BJ (cell line): ENCODE measurements around the gene CLDN19. TPM values are rescaled to one million over a fixed set of nuclear protein-coding genes. Genes with fewer than 3 reads are reported as not detected.

Source experiments
- CTCF ChIA-PET: fragments of 350-600 bp; formaldehyde crosslinking; extraction: SDS; loops from one replicate; lab custom pipeline; 2021; ENCODE audit warnings: antibody characterized with exemption, inconsistent platforms; lab: Yijun Ruan, JAX
- POLR2A ChIA-PET: fragments of 300-600 bp; sonication (Branson Sonifier 250); formaldehyde crosslinking; extraction: SDS; loops from one replicate; lab custom pipeline; 2021; ENCODE audit warnings: antibody characterized with exemption; lab: Charles Lee
- DNase-seq: peaks from one replicate; pipeline ENCODE4 v3.0.0-alpha.2; 2011; ENCODE audit warnings: low read depth
- H3K27me3 ChIP-seq: 2 replicates; pipeline ENCODE4 v1.6.0; 2011; ENCODE audit warnings: low read length; ENCODE audit not compliant: control insufficient read depth, insufficient read depth
- H3K36me3 ChIP-seq: 2 replicates; pipeline ENCODE4 v1.5.1; 2011; ENCODE audit warnings: low read length; ENCODE audit not compliant: control insufficient read depth, insufficient read depth
- H3K4me3 ChIP-seq: 2 replicates; pipeline ENCODE4 v1.5.1; 2011; ENCODE audit warnings: low read depth, mild to moderate bottlenecking, control low read depth, low read length
- CTCF ChIP-seq: IDR thresholded peaks from 2 replicates; pipeline ENCODE4 v1.5.1; 2011; ENCODE audit warnings: low read depth, mild to moderate bottlenecking, control low read depth, inconsistent platforms, low read length, moderate library complexity; ENCODE audit not compliant: insufficient read depth
- polyA plus RNA-seq: library from polyadenylated mRNA; depleted of rRNA; stranded (reverse); fragments of >200 nt; gene quantifications from 2 replicates; pipeline ENCODE4 v1.2.3, GENCODE V29; 2011

CLDN19 gene
- polyA plus RNA-seq, 1 experiment, result not detected

- CTCF ChIA-PET, result no interaction called here
- no peaks in the 10 kb centered on the region for H3K27me3 ChIP-seq
- no peak for TF ChIP-seq CTCF
- POLR2A ChIA-PET, result no interaction called here
- DNase-seq, result no peak
- H3K36me3 ChIP-seq, result peaks cover 7% of the 10 kb centered on the region
- no peak overlapping the region for H3K4me3 ChIP-seq
These were observed 36.1 kb downstream of the CLDN19 start for GRCh38 chr1:42703888-42704464.

GRCh38 chr1:42700006-42700405, 40.0 kb downstream of the CLDN19 start:
- Histone ChIP-seq H3K27me3 (no peaks in the 10 kb centered on the region), H3K36me3 (peaks cover 12% of the 10 kb centered on the region), H3K4me3 (no peak overlapping the region)
- ChIA-PET POLR2A (no interaction called here), CTCF (no interaction called here)
- TF ChIP-seq CTCF, result no peak
- DNase-seq, result no peak

GRCh38 chr1:42698081-42698813, 41.8 kb downstream of the CLDN19 start:
- CTCF ChIA-PET, result interaction anchor here (0.6 kb wide), 1 partner anchor 40 kb away, joined by 3 read pairs; no protein-coding TSS in a partner anchor
- no peaks in the 10 kb centered on the region for H3K27me3 ChIP-seq
- no peak for DNase-seq
- H3K36me3 ChIP-seq, result peaks cover 11% of the 10 kb centered on the region
- no peak overlapping the region for H3K4me3 ChIP-seq
- TF ChIP-seq CTCF, result no peak
- POLR2A ChIA-PET, result no interaction called here

GRCh38 chr1:42692911-42693310, 47.1 kb downstream of the CLDN19 start:
- no peak for TF ChIP-seq CTCF
- no peak overlapping the region for H3K4me3 ChIP-seq
- CTCF ChIA-PET, result interaction anchor here (0.9 kb wide), 1 partner anchor 56 kb away, joined by 3 read pairs; no protein-coding TSS in a partner anchor
- no peak for DNase-seq
- POLR2A ChIA-PET, result no interaction called here
- H3K36me3 ChIP-seq, result peaks cover 3% of the 10 kb centered on the region
- H3K27me3 ChIP-seq, result no peaks in the 10 kb centered on the region

GRCh38 chr1:42692461-42692860, 47.6 kb downstream of the CLDN19 start:
- DNase-seq, result no peak
- no peaks in the 10 kb centered on the region for H3K27me3 ChIP-seq
- no peak overlapping the region for H3K4me3 ChIP-seq
- POLR2A ChIA-PET, result no interaction called here
- TF ChIP-seq CTCF, result no peak
- CTCF ChIA-PET, result interaction anchor here (0.9 kb wide), 1 partner anchor 55 kb away, joined by 3 read pairs; no protein-coding TSS in a partner anchor
- H3K36me3 ChIP-seq, result peaks cover 3% of the 10 kb centered on the region
